T-cell (primary cell): ENCODE data around the gene CAPS2. TPM values are rescaled to one million over a fixed set of nuclear protein-coding genes. Genes with fewer than 3 reads are reported as not detected.
A peak's percentile ranks its signal among the peaks of the same experiment; 100 is the strongest.

Experiments
- ATAC-seq, 4 experiments: fragments of 200-7000 bp in 3 of 4; fragments of 150-1000 bp in 1 of 4; cut with Tn5 transposase; replicated peaks in 1 of 4; 1 replicate in 3 of 4; 2 replicates in 1 of 4; pipeline ENCODE4 v1.10.0; 2021; ENCODE audit warnings: moderate library complexity in 3 of 4, mild to moderate bottlenecking in 2 of 4, moderate number of reproducible peaks in 1 of 4
- CTCF ChIA-PET, 2 donors: fragments of 300-600 bp; sonication (Branson Sonifier 250); formaldehyde crosslinking; loops; one replicate each; lab custom pipeline; 2022; ENCODE audit warnings: antibody characterized with exemption in 2 of 2; lab: Charles Lee
- POLR2A ChIA-PET, 2 donors: fragments of 300-600 bp; sonication (Branson Sonifier 250); formaldehyde crosslinking; loops; one replicate each; lab custom pipeline; 2022; ENCODE audit warnings: antibody characterized with exemption in 2 of 2; lab: Charles Lee
- DNase-seq, 35 experiments: peaks; one replicate each; pipeline versions ENCODE4 v3.0.0 to v3.0.0-alpha.2; 2013 to 2023
- H3K27ac ChIP-seq: one replicate; pipeline ENCODE4 v1.5.1; 2013; ENCODE audit warnings: low read length
- H3K27me3 ChIP-seq, 2 experiments: replicated peaks in 1 of 2; 1 replicate in 1 of 2; 2 replicates in 1 of 2; pipeline versions ENCODE4 v1.6.1 to v1.7.0; 2013; ENCODE audit warnings: low read length in 1 of 2, mixed read lengths in 1 of 2; ENCODE audit not compliant: control insufficient read depth in 2 of 2, insufficient read depth in 2 of 2; ENCODE audit errors: extremely low read depth in 1 of 2
- H3K36me3 ChIP-seq, 2 donors: 1 replicate in 1 of 2; 2 replicates in 1 of 2; pipeline versions ENCODE4 v1.6.1 to v1.7.0; 2013; ENCODE audit warnings: low read length in 1 of 2; ENCODE audit not compliant: control insufficient read depth in 2 of 2, insufficient read depth in 1 of 2; ENCODE audit errors: extremely low read depth in 1 of 2
- H3K4me1 ChIP-seq, 2 experiments: 1 replicate in 1 of 2; 2 replicates in 1 of 2; pipeline versions ENCODE4 v1.6.1 to v1.7.0; 2013; ENCODE audit warnings: low read length in 2 of 2, mixed read lengths in 1 of 2; ENCODE audit not compliant: insufficient read depth in 2 of 2, control insufficient read depth in 1 of 2; ENCODE audit errors: extremely low read depth in 1 of 2
- H3K4me3 ChIP-seq, 2 donors: 1 replicate in 1 of 2; 2 replicates in 1 of 2; pipeline versions ENCODE4 v1.5.1 to v1.7.0; 2013; ENCODE audit warnings: mild to moderate bottlenecking in 2 of 2, low read length in 1 of 2, moderate library complexity in 1 of 2; ENCODE audit not compliant: control insufficient read depth in 1 of 2; ENCODE audit errors: extremely low read depth in 1 of 2
- H3K9me3 ChIP-seq: 2 replicates; pipeline ENCODE4 v1.7.0; 2013
- H3K27ac Mint-ChIP-seq, 2 donors: one replicate each; pipeline ENCODE4 v1.8.0; 2020 to 2021; ENCODE audit warnings: mild to moderate bottlenecking in 2 of 2, mixed read lengths in 2 of 2
- H3K27me3 Mint-ChIP-seq, 2 donors: one replicate each; pipeline ENCODE4 v1.8.0; 2021 to 2022; ENCODE audit warnings: mixed read lengths in 2 of 2
- H3K36me3 Mint-ChIP-seq: one replicate; pipeline ENCODE4 v1.8.0; 2021; ENCODE audit warnings: mixed read lengths
- H3K4me1 Mint-ChIP-seq, 3 donors: one replicate each; pipeline ENCODE4 v1.8.0; 2020 to 2022; ENCODE audit warnings: mixed read lengths in 3 of 3, mild to moderate bottlenecking in 1 of 3
- H3K4me3 Mint-ChIP-seq, 3 donors: one replicate each; pipeline ENCODE4 v1.8.0; 2020 to 2022; ENCODE audit warnings: mild to moderate bottlenecking in 3 of 3, mixed read lengths in 3 of 3, moderate library complexity in 3 of 3
- H3K9me3 Mint-ChIP-seq, 3 donors: one replicate each; pipeline ENCODE4 v1.8.0; 2020 to 2022; ENCODE audit warnings: mixed read lengths in 3 of 3
- WGBS: methylation state at CpG from one replicate; pipeline ENCODE4 v1.1.5; 2013; ENCODE audit warnings: missing lambda C conversion rate; ENCODE audit not compliant: insufficient coverage; 5-methylcytosine and 5-hydroxymethylcytosine counted together
- total RNA-seq, 35 experiments: library from RNA in 6 of 35; stranded (reverse) in 6 of 35; fragments of 120-200 nt in 1 of 35; gene quantifications; one replicate each; pipeline versions ENCODE4 v1.2.1 to v1.2.4 and lab custom pipeline; 2013 to 2026

Gene CAPS2
- total RNA-seq = 1 to 10 TPM; 2.4 to 4.7 (median 4.4) TPM
- 10.1 TPM for total RNA-seq (2013)
- total RNA-seq (lab: John Stamatoyannopoulos, UW) = 0.16 to 7.0 (median 1.5) reads per million in 29 experiments

GRCh38 chr12:75329918-75330826 is at the start of gene CAPS2:
TSS of gene CAPS2 (minus strand) at chr12:75330324. CDS start at chr12:75326498, 3,826 bp downstream.
- ChIA-PET POLR2A (interaction anchor here in 1 of 2 donors (0.6 kb wide), 2 partner anchors 107 to 703 kb away, joined by 4 to 6 read pairs; no protein-coding TSS in a partner anchor), CTCF (interaction anchor here (0.6 to 1.6 kb wide), 9 partner anchors 9 to 178 kb away, joined by 3 to 11 read pairs (median 3); partner anchors contain the start of gene GLIPR1L2 (in 1 of the 2))
- H3K27me3 ChIP-seq = peaks cover 5 to 12% of the 10 kb centered on the region in 2 experiments
- Mint-ChIP-seq H3K36me3 (no peaks in the 10 kb centered on the region), H3K4me3 (peak within 1 kb of the TSS; percentile 81 to 85 (median 83)), H3K27ac (no peak within 1 kb of the TSS), H3K9me3 (no peaks in the 10 kb centered on the region), H3K4me1 (peaks cover 20 to 25% (median 24%) of the 10 kb centered on the region in 3 donors), H3K27me3 (peaks cover 34 to 40% of the 10 kb centered on the region in 2 donors)
- H3K9me3 ChIP-seq = no peaks in the 10 kb centered on the region
- no peak within 1 kb of the TSS for H3K27ac ChIP-seq
- peaks cover 2 to 16% of the 10 kb centered on the region in 2 experiments for H3K4me1 ChIP-seq
- peak; percentile 63 to 76 (median 74) for ATAC-seq
- WGBS = 2% methylated on average over 27 of the region's 40 CpGs
- peak within 1 kb of the TSS; percentile 55 to 78 for H3K4me3 ChIP-seq
- no peaks in the 10 kb centered on the region for H3K36me3 ChIP-seq
- peak; percentile 8 to 71 (median 53) for DNase-seq

GRCh38 chr12:75378354-75378753 is 48.2 kb upstream of the CAPS2 start:
- CTCF ChIA-PET = no interaction called here
- WGBS = 71% methylated on average over 1 of the region's 1 CpG
- H3K27ac Mint-ChIP-seq = no peak overlapping the region

DNA sequence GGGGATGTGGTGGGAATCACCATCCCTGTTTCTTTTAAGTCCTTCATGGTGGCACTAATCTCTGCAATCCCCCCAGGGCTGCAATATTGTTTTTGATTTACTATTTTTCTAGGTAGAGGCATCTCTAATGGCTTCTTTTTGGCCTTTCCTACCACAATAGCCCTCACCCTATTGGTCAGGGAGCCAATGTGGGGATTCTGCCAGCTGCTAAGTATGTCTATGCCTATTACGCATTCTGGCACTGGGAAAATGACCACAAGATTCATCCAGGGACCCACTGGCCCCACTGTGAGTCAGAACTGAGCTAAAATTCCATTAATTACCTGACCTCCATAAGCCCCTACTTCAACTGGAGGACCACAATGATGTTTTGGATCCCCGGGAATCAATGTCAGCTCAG is 44.8 kb upstream of the CAPS2 start:
- H3K27me3 ChIP-seq = no peaks in the 10 kb centered on the region
- peaks cover 8% of the 10 kb centered on the region for H3K36me3 Mint-ChIP-seq
- CTCF ChIA-PET = no interaction called here
- H3K27ac Mint-ChIP-seq = no peak overlapping the region
- H3K27ac ChIP-seq = no peak overlapping the region
- no peaks in the 10 kb centered on the region for H3K4me1 Mint-ChIP-seq
- H3K4me3 Mint-ChIP-seq = no peak overlapping the region
- DNase-seq (no peak), ATAC-seq (no peak)
- no peaks in the 10 kb centered on the region for H3K36me3 ChIP-seq
- H3K9me3 ChIP-seq = no peaks in the 10 kb centered on the region
- no peaks in the 10 kb centered on the region for H3K9me3 Mint-ChIP-seq
- WGBS = no CpG with 5 or more reads among the region's 2 CpGs
- POLR2A ChIA-PET = interaction anchor here in 1 of 2 donors (0.6 kb wide), 1 partner anchor 12 kb away, joined by 3 read pairs; no protein-coding TSS in a partner anchor
- H3K4me1 ChIP-seq = no peaks in the 10 kb centered on the region
- no peaks in the 10 kb centered on the region for H3K27me3 Mint-ChIP-seq
- no peak overlapping the region for H3K4me3 ChIP-seq

More at GRCh38 chr12:75378354-75378753, 48.2 kb upstream of the CAPS2 start:
- ATAC-seq (no peak), DNase-seq (no peak)
- Histone ChIP-seq H3K27me3 (no peaks in the 10 kb centered on the region), H3K4me3 (no peak overlapping the region), H3K4me1 (no peaks in the 10 kb centered on the region), H3K36me3 (no peaks in the 10 kb centered on the region), H3K27ac (no peak overlapping the region), H3K9me3 (no peaks in the 10 kb centered on the region)
- no peaks in the 10 kb centered on the region for H3K4me1 Mint-ChIP-seq
- H3K36me3 Mint-ChIP-seq = peaks cover 4% of the 10 kb centered on the region
- no peaks in the 10 kb centered on the region for H3K9me3 Mint-ChIP-seq
- H3K27me3 Mint-ChIP-seq = no peaks in the 10 kb centered on the region
- no peak overlapping the region for H3K4me3 Mint-ChIP-seq
- POLR2A ChIA-PET = no interaction called here

DNA sequence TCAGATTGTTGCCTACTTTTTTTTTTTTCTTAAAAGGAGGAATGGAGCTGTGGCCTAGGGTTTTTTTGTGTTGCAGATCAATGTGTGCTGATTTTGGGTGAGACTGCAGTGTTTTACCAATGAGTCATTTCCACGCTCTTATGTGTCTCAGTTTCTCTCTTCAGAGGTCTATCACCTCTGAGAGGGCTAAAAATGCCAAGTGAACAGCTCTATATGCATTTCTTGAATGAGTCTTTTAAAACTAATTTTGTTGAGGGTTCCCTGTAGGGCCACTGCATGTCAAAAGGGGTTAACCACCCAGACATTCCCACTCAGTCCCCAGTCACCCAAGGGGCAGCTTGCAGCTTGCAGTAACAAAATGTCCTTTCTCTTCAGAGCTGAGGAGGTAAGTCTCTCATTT is 36.5 kb upstream of the CAPS2 start:
- Mint-ChIP-seq H3K27ac (no peak overlapping the region), H3K4me1 (no peaks in the 10 kb centered on the region), H3K27me3 (no peaks in the 10 kb centered on the region), H3K9me3 (no peaks in the 10 kb centered on the region), H3K36me3 (no peaks in the 10 kb centered on the region), H3K4me3 (no peak overlapping the region)
- Histone ChIP-seq H3K4me3 (no peak overlapping the region), H3K36me3 (no peaks in the 10 kb centered on the region), H3K4me1 (no peaks in the 10 kb centered on the region), H3K9me3 (no peaks in the 10 kb centered on the region), H3K27ac (no peak overlapping the region), H3K27me3 (no peaks in the 10 kb centered on the region)
- ChIA-PET POLR2A (no interaction called here), CTCF (interaction anchor here in 1 of 2 donors (0.6 to 0.9 kb wide), 2 partner anchors 32 to 138 kb away, joined by 3 read pairs; partner anchors contain the start of gene GLIPR1L1)
- no CpG with 5 or more reads among the region's 1 CpG for WGBS
- ATAC-seq (no peak), DNase-seq (no peak)

GRCh38 chr12:75364919-75365318 is 34.8 kb upstream of the CAPS2 start:
- POLR2A ChIA-PET = no interaction called here
- CTCF ChIA-PET = interaction anchor here (0.6 kb wide), 3 partner anchors 26 to 44 kb away, joined by 3 read pairs; partner anchors contain the start of gene GLIPR1L2 (in 1 of the 2)

GRCh38 chr12:75361408-75361807 is 31.3 kb upstream of the CAPS2 start:
- DNase-seq (no peak), ATAC-seq (no peak)
- ChIA-PET POLR2A (no interaction called here), CTCF (no interaction called here)
- H3K27me3 ChIP-seq = no peaks in the 10 kb centered on the region
- no peaks in the 10 kb centered on the region for H3K36me3 Mint-ChIP-seq
- peaks cover 0 to 2% of the 10 kb centered on the region in 2 experiments for H3K4me1 ChIP-seq
- H3K27ac Mint-ChIP-seq = no peak overlapping the region
- H3K27me3 Mint-ChIP-seq = no peaks in the 10 kb centered on the region
- no peaks in the 10 kb centered on the region for H3K9me3 ChIP-seq
- H3K9me3 Mint-ChIP-seq = no peaks in the 10 kb centered on the region
- H3K4me1 Mint-ChIP-seq = peaks cover 5 to 10% (median 7%) of the 10 kb centered on the region in 3 donors
- H3K4me3 Mint-ChIP-seq = no peak overlapping the region
- no peak overlapping the region for H3K27ac ChIP-seq
- WGBS = no CpG with 5 or more reads among the region's 1 CpG
- H3K36me3 ChIP-seq = no peaks in the 10 kb centered on the region
- H3K4me3 ChIP-seq = no peak overlapping the region

More at GRCh38 chr12:75364919-75365318, 34.8 kb upstream of the CAPS2 start:
- Histone ChIP-seq H3K27ac (no peak overlapping the region), H3K4me3 (no peak overlapping the region), H3K36me3 (no peaks in the 10 kb centered on the region), H3K4me1 (peaks cover 0 to 2% of the 10 kb centered on the region in 2 experiments), H3K27me3 (no peaks in the 10 kb centered on the region), H3K9me3 (no peaks in the 10 kb centered on the region)
- Mint-ChIP-seq H3K4me1 (peaks cover 5 to 10% (median 7%) of the 10 kb centered on the region in 3 donors), H3K36me3 (no peaks in the 10 kb centered on the region), H3K27ac (no peak overlapping the region), H3K9me3 (no peaks in the 10 kb centered on the region), H3K27me3 (no peaks in the 10 kb centered on the region), H3K4me3 (no peak overlapping the region)
- ATAC-seq (no peak), DNase-seq (no peak)
